ENCODE results near the gene PCDHA3.

DNA sequence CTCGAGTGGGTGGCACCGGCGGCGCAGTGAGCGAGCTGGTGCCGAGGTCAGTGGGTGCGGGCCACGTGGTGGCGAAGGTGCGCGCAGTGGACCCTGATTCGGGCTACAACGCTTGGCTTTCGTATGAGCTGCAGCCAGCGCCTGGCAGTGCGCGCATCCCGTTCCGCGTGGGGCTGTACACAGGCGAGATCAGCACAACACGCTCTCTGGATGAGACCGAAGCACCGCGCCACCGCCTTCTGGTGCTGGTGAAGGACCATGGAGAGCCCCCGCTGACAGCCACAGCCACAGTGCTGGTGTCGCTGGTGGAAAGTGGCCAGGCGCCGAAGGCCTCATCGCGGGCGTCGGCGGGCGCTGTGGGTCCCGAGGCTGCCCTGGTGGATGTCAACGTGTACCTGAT lies 22.6 kb downstream of the PCDHA3 start:
- no peak for TF ChIP-seq POLR2AphosphoS5 (IDR thresholded peaks at IDR 0.05; ENCODE audit: low read depth, low read length)
- TF ChIP-seq, protein P1, sequence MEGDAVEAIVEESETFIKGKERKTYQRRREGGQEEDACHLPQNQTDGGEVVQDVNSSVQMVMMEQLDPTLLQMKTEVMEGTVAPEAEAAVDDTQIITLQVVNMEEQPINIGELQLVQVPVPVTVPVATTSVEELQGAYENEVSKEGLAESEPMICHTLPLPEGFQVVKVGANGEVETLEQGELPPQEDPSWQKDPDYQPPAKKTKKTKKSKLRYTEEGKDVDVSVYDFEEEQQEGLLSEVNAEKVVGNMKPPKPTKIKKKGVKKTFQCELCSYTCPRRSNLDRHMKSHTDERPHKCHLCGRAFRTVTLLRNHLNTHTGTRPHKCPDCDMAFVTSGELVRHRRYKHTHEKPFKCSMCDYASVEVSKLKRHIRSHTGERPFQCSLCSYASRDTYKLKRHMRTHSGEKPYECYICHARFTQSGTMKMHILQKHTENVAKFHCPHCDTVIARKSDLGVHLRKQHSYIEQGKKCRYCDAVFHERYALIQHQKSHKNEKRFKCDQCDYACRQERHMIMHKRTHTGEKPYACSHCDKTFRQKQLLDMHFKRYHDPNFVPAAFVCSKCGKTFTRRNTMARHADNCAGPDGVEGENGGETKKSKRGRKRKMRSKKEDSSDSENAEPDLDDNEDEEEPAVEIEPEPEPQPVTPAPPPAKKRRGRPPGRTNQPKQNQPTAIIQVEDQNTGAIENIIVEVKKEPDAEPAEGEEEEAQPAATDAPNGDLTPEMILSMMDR (IDR thresholded peaks at IDR 0.05), result no peak
- TF ChIP-seq, protein P2, sequence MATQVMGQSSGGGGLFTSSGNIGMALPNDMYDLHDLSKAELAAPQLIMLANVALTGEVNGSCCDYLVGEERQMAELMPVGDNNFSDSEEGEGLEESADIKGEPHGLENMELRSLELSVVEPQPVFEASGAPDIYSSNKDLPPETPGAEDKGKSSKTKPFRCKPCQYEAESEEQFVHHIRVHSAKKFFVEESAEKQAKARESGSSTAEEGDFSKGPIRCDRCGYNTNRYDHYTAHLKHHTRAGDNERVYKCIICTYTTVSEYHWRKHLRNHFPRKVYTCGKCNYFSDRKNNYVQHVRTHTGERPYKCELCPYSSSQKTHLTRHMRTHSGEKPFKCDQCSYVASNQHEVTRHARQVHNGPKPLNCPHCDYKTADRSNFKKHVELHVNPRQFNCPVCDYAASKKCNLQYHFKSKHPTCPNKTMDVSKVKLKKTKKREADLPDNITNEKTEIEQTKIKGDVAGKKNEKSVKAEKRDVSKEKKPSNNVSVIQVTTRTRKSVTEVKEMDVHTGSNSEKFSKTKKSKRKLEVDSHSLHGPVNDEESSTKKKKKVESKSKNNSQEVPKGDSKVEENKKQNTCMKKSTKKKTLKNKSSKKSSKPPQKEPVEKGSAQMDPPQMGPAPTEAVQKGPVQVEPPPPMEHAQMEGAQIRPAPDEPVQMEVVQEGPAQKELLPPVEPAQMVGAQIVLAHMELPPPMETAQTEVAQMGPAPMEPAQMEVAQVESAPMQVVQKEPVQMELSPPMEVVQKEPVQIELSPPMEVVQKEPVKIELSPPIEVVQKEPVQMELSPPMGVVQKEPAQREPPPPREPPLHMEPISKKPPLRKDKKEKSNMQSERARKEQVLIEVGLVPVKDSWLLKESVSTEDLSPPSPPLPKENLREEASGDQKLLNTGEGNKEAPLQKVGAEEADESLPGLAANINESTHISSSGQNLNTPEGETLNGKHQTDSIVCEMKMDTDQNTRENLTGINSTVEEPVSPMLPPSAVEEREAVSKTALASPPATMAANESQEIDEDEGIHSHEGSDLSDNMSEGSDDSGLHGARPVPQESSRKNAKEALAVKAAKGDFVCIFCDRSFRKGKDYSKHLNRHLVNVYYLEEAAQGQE (IDR thresholded peaks at IDR 0.05; ENCODE audit: insufficient read depth in 1 of 2, low read depth in 2 of 2, low read length in 1 of 2), result no peak

Measured in Panc1 (cell line).